ENCODE measurements around the gene LMF1.

Gene LMF1

DNA sequence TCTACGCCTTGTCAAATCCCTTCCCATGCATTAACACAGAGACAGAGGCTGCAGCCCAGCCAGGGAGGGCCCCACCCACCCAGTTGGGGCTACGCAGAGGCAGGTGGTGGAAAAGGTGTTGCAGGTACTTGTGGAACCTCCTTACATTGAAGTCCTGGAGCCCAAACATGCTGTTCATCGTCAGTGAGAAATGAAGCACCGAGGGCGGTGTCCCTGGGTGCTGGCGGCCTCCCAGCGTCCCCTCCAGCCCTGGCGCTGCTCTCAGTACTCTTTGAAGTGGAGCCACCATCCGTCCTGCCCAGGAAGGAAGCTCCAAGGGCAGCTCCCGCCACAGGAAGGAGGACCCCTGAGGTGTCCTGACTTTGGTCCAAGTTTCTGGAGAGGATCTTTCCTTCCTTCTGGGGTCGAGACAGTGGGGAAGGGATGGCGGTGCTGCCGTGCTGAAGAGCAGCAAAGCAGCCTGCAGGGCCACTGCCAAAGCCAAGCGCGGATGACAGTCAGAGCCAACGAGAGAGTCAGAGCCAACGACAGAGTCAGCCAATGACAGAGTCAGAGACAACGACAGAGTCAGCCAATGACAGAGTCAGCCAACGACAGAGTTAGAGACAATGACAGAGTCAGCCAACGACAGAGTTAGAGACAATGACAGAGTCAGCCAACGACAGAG is 23.4 kb downstream of the LMF1 start:
- no peak for DNase-seq

GRCh38 chr16:946048-946395 is 24.8 kb downstream of the LMF1 start:
- no peak for DNase-seq

- no peak for DNase-seq
Measured at GRCh38 chr16:945271-946047, 25.3 kb downstream of the LMF1 start.

DNA sequence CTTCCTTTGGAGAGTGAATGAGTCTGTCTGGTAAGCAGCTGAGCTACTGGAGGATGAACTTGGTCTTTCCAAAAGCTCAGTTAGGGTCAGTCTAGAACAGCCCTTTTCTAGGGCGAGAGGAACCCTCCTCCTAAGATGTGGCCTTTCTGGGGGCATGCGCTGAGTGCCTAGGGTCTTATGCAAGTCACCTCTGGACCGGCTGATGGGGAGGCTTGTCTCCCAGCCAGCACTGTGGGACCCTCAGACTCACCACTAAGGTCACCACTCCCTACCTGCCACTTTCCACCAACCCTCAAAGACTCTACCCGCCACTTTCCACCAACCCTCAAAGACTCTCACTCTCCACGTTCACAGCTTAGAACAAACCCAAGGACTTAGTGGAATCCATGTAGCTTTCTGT is 26.8 kb downstream of the LMF1 start:
- DNase-seq, result no peak

- DNase-seq, result no peak
Measured at GRCh38 chr16:942436-943060, 28.2 kb downstream of the LMF1 start.

DNA sequence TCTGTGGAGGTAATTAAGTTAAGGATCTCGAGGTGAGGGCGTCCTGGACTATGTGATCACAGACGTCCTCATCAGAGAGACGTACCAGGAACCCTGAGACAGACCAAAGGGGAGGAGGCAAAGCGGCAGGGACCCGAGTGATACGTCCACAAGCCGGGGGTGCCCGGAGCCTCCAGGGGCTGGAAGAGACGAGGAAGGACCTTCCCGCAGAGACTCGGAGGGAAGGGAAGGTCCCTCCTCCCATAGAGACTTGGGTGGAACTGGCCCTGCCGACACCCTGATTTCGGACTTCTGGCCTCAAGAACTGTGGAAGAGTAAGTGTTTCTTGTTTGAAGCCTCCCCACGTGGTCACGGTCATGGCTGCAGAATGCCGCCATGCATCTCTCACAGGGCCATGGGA is 30.8 kb downstream of the LMF1 start:
- DNase-seq, result no peak

DNA sequence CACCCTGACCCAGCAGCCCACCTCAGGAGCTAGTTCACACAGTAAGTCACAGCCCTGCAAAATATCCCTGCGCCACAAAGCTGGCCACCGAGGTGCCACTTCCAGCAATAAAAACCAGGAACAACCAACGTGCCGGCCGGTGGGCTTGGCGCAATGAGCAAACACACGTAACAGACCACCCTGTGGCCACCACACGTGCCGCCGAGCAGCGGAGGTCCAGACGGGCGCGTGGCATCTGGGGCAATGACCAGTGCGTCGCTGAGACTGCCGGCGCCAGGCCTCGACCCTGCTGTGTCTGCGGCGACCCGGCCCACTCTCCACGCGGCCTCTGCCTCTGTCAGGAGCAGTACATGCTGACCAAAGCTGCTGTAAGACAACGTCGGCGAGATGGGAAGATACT is 31.5 kb downstream of the LMF1 start:
- DNase-seq, result no peak

GRCh38 chr16:938752-939151 is 32.0 kb downstream of the LMF1 start:
- DNase-seq, result no peak

DNA sequence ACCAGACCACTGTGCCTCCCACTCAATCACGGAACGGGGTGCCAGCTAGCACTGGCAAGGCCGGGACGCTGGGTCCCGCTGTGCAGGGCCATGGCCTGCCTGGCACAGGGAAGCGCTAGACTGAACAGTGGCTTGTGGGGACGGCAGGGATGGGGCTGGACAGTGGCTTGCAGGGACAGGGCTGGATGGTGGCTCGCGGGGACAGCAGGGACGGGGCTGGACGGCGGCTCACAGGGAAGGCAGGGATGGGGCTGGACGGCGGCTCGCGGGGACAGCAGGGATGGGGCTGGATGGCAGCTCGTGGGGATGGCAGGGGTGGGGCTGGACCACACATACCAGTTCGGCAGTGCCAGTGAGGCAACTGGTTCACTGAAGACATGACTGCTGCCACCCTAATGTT is 32.6 kb downstream of the LMF1 start:
- no peak for DNase-seq

GRCh38 chr16:937723-938122 is 33.1 kb downstream of the LMF1 start:
- DNase-seq, result no peak

GRCh38 chr16:937311-937710 is 33.5 kb downstream of the LMF1 start:
- no peak for DNase-seq

DNA sequence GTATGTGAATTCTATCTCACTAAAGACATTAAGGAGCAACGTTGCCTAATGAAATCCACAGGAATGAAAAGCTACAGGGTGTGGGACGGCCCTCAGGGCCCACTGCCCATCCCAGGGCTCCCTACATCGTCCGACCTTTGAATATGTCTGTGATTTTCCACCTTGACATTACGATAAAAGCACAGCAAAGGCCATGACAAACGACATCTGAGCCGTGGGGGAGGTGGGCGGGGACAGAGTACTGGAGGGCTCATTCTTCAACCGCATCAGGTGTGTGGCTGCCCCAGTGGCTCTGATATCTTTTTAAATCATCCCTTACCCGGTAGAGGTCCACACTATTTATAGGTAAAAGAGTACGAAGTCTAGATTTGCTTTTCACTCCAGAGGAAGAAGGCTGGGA is 35.1 kb downstream of the LMF1 start:
- DNase-seq, result no peak

DNA sequence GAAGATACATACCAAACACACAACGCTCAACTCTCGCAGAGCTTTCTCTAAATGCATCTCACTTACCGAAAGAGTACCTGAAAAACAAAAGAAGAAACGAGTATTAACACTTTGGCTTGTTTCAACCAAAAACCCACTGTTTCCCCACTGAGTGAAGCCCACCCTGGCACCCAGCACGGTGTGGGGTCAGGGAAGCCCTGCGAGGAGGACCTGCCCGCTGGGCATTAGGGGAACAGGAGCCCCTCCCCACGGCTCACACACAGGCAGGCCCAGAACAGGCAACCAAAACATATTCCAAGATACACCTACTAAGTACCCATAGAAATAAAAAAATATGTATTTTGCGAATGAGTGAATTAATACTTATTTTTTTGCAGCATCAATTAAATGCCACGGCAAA is 36.6 kb downstream of the LMF1 start:
- DNase-seq, result no peak

DNA sequence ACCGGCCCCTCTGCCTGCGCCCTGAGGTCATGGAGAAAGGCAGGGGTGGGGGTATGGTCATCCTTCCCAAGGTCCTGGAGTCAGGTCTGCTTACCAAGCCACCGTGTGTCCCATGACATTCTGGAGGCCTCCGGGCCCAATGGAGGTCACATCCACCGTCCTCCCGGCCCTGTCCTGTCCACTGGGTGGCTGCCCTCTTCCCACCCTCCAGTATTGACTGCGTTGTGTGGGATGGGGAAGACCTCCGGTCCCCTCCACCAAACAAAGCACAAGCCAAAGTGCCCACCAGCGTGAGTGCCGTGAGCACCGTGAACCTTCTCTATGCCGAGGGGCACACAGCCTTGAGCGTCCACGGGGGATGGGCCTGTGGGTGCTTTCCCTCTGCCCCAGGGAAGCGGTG is 37.2 kb downstream of the LMF1 start:
- DNase-seq, result no peak

DNA sequence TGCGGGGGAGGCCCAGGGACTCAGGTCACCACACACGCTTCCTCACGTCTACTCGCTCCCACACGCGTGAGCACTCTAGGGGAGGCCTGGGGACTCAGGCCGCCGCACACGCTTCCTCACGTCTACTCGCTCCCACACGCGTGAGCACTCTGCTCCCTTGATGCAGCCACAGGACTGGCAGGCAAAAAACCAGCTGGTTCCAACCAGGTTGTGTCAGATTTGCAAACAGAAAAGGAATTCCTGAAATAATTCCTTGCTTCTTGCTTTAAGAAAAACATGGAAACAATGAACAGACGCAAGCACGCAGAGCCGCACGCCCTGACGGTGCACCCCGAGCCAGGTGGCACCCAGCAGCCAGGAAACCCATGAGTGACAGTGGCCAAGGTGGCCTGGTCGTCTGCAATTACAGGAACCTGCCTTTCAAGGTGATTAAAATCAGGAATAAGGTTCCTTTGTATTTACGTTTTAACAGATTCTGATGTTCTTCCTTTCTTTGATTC is 37.9 kb downstream of the LMF1 start:
- no peak for DNase-seq

DNA sequence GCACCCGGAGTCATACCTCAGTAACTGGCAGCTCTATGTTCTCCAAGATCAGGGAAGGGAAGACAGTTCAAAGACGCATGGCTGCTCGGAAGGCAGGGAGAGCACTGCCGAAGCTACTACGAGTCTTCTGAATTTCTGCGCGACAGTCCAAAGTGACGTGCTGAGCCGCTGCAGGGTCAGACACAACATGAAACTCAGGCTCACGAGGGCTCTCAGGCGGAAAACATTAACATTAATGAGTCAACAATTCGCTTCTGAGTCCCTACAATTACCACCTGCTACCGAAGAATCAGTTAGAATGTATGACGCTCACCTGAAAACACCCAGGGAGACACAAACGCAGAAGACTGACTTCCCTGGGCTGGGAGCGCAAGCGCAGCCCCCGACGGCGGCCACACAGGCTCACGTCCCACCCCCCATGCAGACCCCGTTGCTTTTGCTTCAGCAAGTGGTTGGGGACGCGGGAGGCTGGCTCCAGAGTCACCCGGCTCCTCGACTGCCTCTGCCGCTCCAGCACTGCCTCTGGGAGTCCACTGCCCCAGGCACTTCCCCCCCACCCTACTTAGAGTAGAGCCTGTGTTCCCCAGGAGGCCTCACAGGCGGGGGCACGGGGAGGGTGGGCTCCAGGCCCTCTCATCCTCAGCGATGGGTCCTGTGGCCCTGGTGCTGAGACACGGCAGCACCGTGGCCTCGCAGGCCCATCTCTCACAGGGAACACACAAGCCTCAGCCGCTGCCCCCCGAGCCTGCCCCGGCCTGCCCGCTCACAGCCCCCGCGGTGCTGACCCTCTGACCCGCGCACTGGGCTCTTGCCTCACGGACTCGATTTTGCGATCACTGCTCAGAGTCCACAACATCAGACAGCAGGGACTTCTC is 38.9 kb downstream of the LMF1 start:
- DNase-seq, result no peak

GRCh38 chr16:931171-931570 is 39.6 kb downstream of the LMF1 start:
- DNase-seq, result no peak

GRCh38 chr16:930511-930910 is 40.3 kb downstream of the LMF1 start:
- no peak for DNase-seq

DNA sequence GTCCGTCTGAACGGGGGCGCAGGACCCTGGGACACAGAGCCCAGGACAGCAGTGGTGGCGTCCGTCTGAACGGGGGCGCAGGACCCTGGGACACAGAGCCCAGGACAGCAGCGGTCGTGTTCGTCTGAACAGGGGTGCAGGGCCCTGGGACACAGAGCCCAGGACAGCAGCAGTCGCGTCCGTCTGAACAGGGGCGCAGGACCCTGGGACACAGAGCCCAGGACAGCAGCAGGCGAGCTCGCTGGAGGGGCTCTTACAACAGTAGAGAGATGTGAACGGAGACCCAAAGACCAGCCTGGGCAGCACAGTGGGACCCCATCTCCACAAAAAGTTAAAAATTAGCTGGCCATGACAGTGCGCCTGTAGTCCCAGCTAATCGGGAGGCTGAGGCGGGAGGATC is 40.7 kb downstream of the LMF1 start:
- no peak for DNase-seq

DNA sequence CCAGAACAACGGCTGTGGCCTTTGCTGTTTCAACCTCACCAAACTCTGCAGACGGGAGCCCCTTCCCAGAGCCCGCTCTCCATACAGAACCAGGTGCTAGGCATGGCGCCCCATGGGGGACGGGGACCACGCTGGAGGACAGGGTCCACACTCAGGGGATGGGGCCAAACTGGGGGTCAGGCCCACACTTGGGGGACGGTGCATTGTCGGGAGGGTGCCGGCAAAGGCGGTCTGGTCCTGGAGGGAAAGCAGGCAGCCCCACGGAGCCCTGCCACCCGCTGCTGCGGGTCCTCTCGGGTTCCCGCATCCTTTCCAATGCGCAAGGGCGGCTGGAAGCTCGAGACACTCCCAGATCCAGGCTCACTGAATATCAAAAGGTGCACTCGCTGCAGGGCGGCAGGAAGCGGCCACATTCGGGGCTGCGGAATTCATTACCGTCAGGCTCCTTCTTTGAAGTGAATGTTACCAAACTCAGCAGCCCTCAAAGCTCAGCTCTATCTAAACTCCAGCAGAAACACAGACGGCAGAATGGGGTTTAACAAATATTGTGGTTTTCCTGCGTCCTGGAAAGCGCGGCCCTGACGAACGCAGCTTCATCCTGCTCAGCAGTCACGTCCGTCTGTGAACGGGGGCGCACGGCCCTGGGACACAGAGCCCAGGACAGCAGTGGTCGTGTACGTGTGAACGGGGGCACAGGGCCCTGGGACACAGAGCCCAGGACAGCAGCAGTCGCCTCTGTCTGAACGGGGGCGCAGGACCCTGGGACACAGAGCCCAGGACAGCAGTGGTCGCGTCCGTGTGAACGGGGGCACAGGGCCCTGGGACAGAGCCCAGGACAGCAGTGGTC is 41.3 kb downstream of the LMF1 start:
- DNase-seq, result no peak

DNA sequence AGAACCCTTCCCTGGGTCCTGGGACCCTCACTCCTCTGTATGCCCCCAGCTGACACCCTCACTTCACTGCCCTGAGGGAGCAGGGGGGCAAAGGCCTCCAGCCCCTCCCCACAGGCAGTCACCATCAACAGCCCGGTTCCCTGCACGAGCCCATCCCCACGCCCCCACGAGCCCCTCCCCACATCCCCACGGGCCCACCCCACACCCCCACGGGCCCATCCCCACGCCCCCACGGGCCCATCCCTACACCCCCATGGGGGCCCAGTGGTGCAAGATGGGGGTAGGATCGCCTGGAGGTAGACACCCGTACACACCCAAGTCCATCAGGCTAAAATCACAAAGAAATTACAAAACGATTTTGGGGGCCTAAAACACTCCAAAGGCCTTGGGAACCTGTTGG is 42.3 kb downstream of the LMF1 start:
- DNase-seq, result no peak

- DNase-seq, result no peak
Measured at GRCh38 chr16:927931-928330, 42.9 kb downstream of the LMF1 start.
